HCT116 (cell line): ENCODE data around the gene DCAF11. TPM values are rescaled to one million over a fixed set of nuclear protein-coding genes. Genes with fewer than 3 reads are reported as not detected.

ENCODE experiments used
- ATAC-seq: fragments of 200-7000 bp; cut with Tn5 transposase; 2 replicates; pipeline ENCODE4 v1.9.1; 2020; ENCODE audit warnings: mild to moderate bottlenecking, moderate library complexity
- BruUV-seq: library from RNA; stranded (reverse); fragments of 400-500 nt; replicated peaks from 2 replicates; lab custom pipeline; 2021; lab: Mats Ljungman, UMichigan
- CTCF ChIA-PET: fragments of 300-600 bp; sonication (Branson Sonifier 250); formaldehyde crosslinking; loops from one replicate; lab custom pipeline; 2021; ENCODE audit warnings: antibody characterized with exemption; lab: Charles Lee
- POLR2A ChIA-PET: fragments of 300-600, 350-600 bp; sonication (Branson Sonifier 250); formaldehyde crosslinking; loops from one replicate; lab custom pipeline; 2021; ENCODE audit warnings: antibody characterized with exemption; lab: Charles Lee
- RAD21 ChIA-PET, 2 experiments: fragments of 300-600 bp; sonication (Branson Sonifier 250); formaldehyde crosslinking; loops; one replicate each; lab custom pipeline; 2023; ENCODE audit warnings: low total read pairs in 2 of 2; ENCODE audit not compliant: uncharacterized antibody in 2 of 2, unreplicated experiment in 2 of 2, low non-redundant PET in 1 of 2; lab: Charles Lee
- DNase-seq: peaks from one replicate; pipeline ENCODE4 v3.0.0-alpha.2; 2010; ENCODE audit warnings: low read depth, low spot score
- H2AFZ ChIP-seq: fragments of 200-600 bp; shearing (Covaris generic), sonication (generic); 2 replicates; pipeline ENCODE4 v1.6.1; 2017; ENCODE audit warnings: low read depth, mixed run types, mixed read lengths, antibody characterized with exemption, low read length; ENCODE audit not compliant: poor library complexity, severe bottlenecking
- H3K27ac ChIP-seq: 2 replicates; pipeline ENCODE4 v1.5.1; 2012; ENCODE audit warnings: low read depth, low read length
- H3K27me3 ChIP-seq: fragments of 200-600 bp; sonication (generic); 2 replicates; pipeline ENCODE4 v1.6.1; 2016; ENCODE audit warnings: mixed run types, low read length, mixed read lengths; ENCODE audit not compliant: insufficient read depth
- H3K36me3 ChIP-seq, 2 experiments: fragments of 200-500 bp in 1 of 2; fragments of 200-600 bp in 1 of 2; sonication (Bioruptor generic) in 1 of 2; sonication (generic) in 1 of 2; 2 replicates each; pipeline versions ENCODE4 v1.5.1 to v1.6.1; 2014 to 2016; ENCODE audit warnings: low read length in 2 of 2, inconsistent platforms in 1 of 2, mixed read lengths in 1 of 2, mixed run types in 1 of 2; ENCODE audit not compliant: insufficient read depth in 2 of 2, control insufficient read depth in 1 of 2
- H3K4me1 ChIP-seq, 2 experiments: fragments of 200-600 bp in 1 of 2; sonication (generic) in 1 of 2; 2 replicates each; pipeline versions ENCODE4 v1.5.1 to v1.6.1; 2012 to 2017; ENCODE audit warnings: low read length in 2 of 2, inconsistent platforms in 1 of 2, mild to moderate bottlenecking in 1 of 2, mixed read lengths in 1 of 2, mixed run types in 1 of 2, moderate library complexity in 1 of 2; ENCODE audit not compliant: insufficient read depth in 2 of 2, control insufficient read depth in 1 of 2
- H3K4me2 ChIP-seq: fragments of 200-600 bp; sonication (generic); 2 replicates; pipeline ENCODE4 v1.6.1; 2017; ENCODE audit warnings: mixed run types, low read length, mixed read lengths
- H3K4me3 ChIP-seq, 2 experiments: fragments of 200-600 bp in 1 of 2; sonication (generic) in 1 of 2; replicated peaks in 1 of 2; 2 replicates each; pipeline ENCODE4 v1.5.1; 2011 to 2016; ENCODE audit warnings: low read length in 2 of 2, control low read depth in 1 of 2, low read depth in 1 of 2, mild to moderate bottlenecking in 1 of 2, mixed read lengths in 1 of 2, mixed run types in 1 of 2
- H3K79me2 ChIP-seq: fragments of 200-600 bp; sonication (generic); 2 replicates; pipeline ENCODE4 v1.6.1; 2017; ENCODE audit warnings: mild to moderate bottlenecking, mixed run types, low read length, moderate library complexity, mixed read lengths; ENCODE audit not compliant: insufficient read depth
- H3K9ac ChIP-seq: fragments of 200-600 bp; sonication (generic); 2 replicates; pipeline ENCODE4 v1.6.1; 2016; ENCODE audit warnings: low read length, mixed read lengths
- H3K9me2 ChIP-seq: fragments of 200-600 bp; sonication (generic), shearing (Covaris generic); 2 replicates; pipeline ENCODE4 v1.6.1; 2017; ENCODE audit warnings: mixed run types, mild to moderate bottlenecking, moderate library complexity; ENCODE audit not compliant: insufficient read depth
- H3K9me3 ChIP-seq, 2 experiments: fragments of 200-500 bp in 1 of 2; fragments of 200-600 bp in 1 of 2; sonication (Bioruptor generic) in 1 of 2; sonication (generic) in 1 of 2; 2 replicates each; pipeline ENCODE4 v1.6.1; 2014 to 2017; ENCODE audit warnings: low read length in 2 of 2, mixed read lengths in 2 of 2, inconsistent platforms in 1 of 2, low read depth in 1 of 2, mild to moderate bottlenecking in 1 of 2, mixed run types in 1 of 2, moderate library complexity in 1 of 2; ENCODE audit not compliant: control insufficient read depth in 1 of 2, insufficient read depth in 1 of 2
- H4K20me1 ChIP-seq: fragments of 200-600 bp; sonication (generic), shearing (Covaris generic); 2 replicates; pipeline ENCODE4 v1.6.1; 2017; ENCODE audit warnings: mixed run types, mild to moderate bottlenecking, moderate library complexity; ENCODE audit not compliant: insufficient read depth
- CBX3 ChIP-seq: IDR thresholded peaks from 2 replicates; pipeline ENCODE4 v1.6.1; 2012; ENCODE audit warnings: low read depth
- CEBPB ChIP-seq: IDR thresholded peaks from 2 replicates; pipeline ENCODE4 v1.6.1; 2012; ENCODE audit warnings: low read depth
- ELF1 ChIP-seq: IDR thresholded peaks from 2 replicates; pipeline ENCODE4 v1.6.1; 2012; ENCODE audit warnings: low read depth, borderline replicate concordance
- POLR2A ChIP-seq: IDR thresholded peaks from 2 replicates; pipeline ENCODE4 v1.7.0; 2011; ENCODE audit warnings: borderline replicate concordance; ENCODE audit not compliant: insufficient read depth, insufficient read length; ENCODE audit errors: extremely low read depth
- POLR2AphosphoS5 ChIP-seq: IDR thresholded peaks from 2 replicates; pipeline ENCODE4 v1.6.1; 2011; ENCODE audit warnings: mild to moderate bottlenecking, low read depth, low read length, moderate library complexity
- YY1 ChIP-seq: IDR thresholded peaks from 2 replicates; pipeline ENCODE4 v1.6.1; 2011; ENCODE audit warnings: low read length, low read depth, moderate library complexity, mild to moderate bottlenecking; ENCODE audit not compliant: insufficient replicate concordance; ENCODE audit errors: extremely low read depth
- ZFX ChIP-seq: fragments of 450-650 bp; IDR thresholded peaks from 2 replicates; pipeline ENCODE4 v1.6.1; 2017
- ZNF274 ChIP-seq: fragments of 200-500 bp; sonication (Bioruptor generic); IDR thresholded peaks from 2 replicates; pipeline ENCODE4 v1.6.1; 2014; ENCODE audit warnings: mild to moderate bottlenecking, low read depth, low read length, inconsistent platforms
- intact Hi-C: fragments of 100-400 bp; cut with micrococcal nuclease; formaldehyde crosslinking; loops from 2 replicates; pipeline ENCODE4 v1.10.0; 2022
- total RNA-seq: library from RNA; stranded (reverse); gene quantifications from one replicate; pipeline ENCODE4 v1.2.1, GENCODE V29; 2021; ENCODE audit not compliant: unreplicated experiment
- TF ChIP-seq, protein P1 (sequence below): IDR thresholded peaks from 2 replicates; pipeline ENCODE4 v1.6.1; 2012
- TF ChIP-seq, protein P2 (sequence below): IDR thresholded peaks from 2 replicates; pipeline ENCODE4 v1.6.1; 2012; ENCODE audit warnings: low read depth

Gene DCAF11
- total RNA-seq, 1 experiment from 2014 or later = 47.5 TPM

DNA sequence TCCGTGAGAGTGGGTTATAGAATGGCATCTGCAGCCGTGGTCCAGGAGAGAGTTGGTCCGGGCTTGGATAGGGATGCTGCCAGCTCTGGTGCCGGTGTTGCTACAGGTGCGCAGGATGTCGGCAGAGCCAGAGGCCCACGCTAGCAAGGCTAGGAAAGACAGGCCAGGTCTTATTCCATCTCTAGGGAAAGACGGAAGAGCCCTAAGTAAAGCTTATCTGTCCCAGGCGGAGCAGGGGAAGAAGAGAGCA, 20.9 kb downstream of the DCAF11 start:
- no peaks in the 10 kb centered on the region for H3K9me3 ChIP-seq
- peaks cover 33% of the 10 kb centered on the region for H3K79me2 ChIP-seq
- peaks cover 16 to 21% of the 10 kb centered on the region in 2 experiments for H3K36me3 ChIP-seq
- intact Hi-C loops = no loop called here
- H3K9me2 ChIP-seq = no peaks in the 10 kb centered on the region
- H4K20me1 ChIP-seq = no peaks in the 10 kb centered on the region
- H3K27me3 ChIP-seq = no peaks in the 10 kb centered on the region
- peak overlapping the region; percentile 85 for H3K4me2 ChIP-seq
- H3K9ac ChIP-seq = peak overlapping the region; percentile 89
- ChIA-PET POLR2A (interaction anchor here (0.8 to 3.5 kb wide), 9 partner anchors 9 to 107 kb away, joined by 3 to 32 read pairs (median 4); partner anchors contain the start of genes CHMP4A, DCAF11, IPO4 and NRL), CTCF (interaction anchor here (0.9 to 1.4 kb wide), 5 partner anchors 21 to 77 kb away, joined by 3 to 7 read pairs (median 4); partner anchors contain the start of genes DCAF11 and IRF9), RAD21 (interaction anchor here in 1 of 2 experiments (1.2 to 1.5 kb wide), 2 partner anchors 11 to 21 kb away, joined by 4 to 5 read pairs; partner anchors contain the start of genes DCAF11 and NRL)
- peaks cover 20 to 38% of the 10 kb centered on the region in 2 experiments for H3K4me1 ChIP-seq
- DNase-seq (no peak), ATAC-seq (no peak)
- peak overlapping the region; percentile 71 to 94 for H3K4me3 ChIP-seq
- no peak for TF ChIP-seq POLR2AphosphoS5
- TF ChIP-seq ZFX = no peak; the same call in 1 of the 2 replicates
- no peak for TF ChIP-seq CEBPB
- no peak for TF ChIP-seq POLR2A
- TF ChIP-seq, protein P1, sequence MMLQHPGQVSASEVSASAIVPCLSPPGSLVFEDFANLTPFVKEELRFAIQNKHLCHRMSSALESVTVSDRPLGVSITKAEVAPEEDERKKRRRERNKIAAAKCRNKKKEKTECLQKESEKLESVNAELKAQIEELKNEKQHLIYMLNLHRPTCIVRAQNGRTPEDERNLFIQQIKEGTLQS = no peak
- TF ChIP-seq ZNF274 = no peak
- H2AFZ ChIP-seq = no peak overlapping the region
- no TSS peak for BruUV-seq
- H3K27ac ChIP-seq = peak overlapping the region; percentile 72

DNA sequence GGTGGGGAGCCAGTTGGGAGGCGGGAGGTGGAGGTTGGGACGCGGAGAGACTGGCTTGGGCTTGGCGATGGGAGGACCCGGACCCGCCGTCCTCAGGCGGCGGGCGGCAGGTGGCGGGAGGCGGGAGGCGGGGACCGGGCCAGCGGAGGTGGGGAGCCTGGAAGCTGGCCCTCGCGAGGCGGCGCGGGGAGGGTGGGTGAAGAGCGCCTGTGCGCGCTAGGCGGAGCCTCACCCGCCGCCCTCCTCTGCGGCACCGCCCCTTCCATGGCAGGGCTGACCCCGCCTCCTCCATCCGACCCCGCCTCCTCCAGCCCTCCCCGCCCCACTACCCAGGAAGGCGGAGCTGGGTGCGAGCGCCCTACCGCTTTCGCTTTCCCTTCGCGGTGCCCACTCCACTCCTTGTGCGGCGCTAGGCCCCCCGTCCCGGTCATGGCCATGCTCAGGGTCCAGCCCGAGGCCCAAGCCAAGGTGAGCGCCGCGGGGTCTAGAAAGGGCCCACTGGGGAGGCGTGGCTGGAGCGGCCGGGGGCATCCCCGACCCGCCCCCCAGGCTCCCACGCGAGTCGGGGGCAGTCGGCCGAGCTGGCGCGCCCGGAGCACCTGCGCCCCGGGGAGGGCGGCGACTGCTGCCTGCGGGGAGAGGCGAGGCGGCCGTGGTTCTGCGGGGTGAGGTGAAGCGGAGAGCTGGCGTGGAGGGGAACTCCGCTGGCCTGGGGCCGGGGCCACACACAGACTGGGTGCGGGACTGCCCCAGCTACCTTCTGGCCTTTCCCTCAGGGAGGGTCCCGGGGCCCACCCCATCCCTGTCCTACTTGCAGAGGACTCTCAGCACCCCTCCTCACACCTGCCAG, 21.5 kb downstream of the DCAF11 start, which contains the start of gene PSME1:
TSS of gene PSME1 (plus strand) at position 361 of the 850 bp plus-strand sequence. CDS start at position 430, 69 bp downstream.
- Histone ChIP-seq H3K9ac (peak within 1 kb of the TSS; percentile 89), H3K4me2 (peak within 1 kb of the TSS; percentile 85), H3K9me2 (no peaks in the 10 kb centered on the region), H3K27me3 (no peaks in the 10 kb centered on the region), H3K4me1 (peaks cover 20 to 38% of the 10 kb centered on the region in 2 experiments), H3K4me3 (peak within 1 kb of the TSS; percentile 71 to 94), H3K27ac (peak within 1 kb of the TSS; percentile 96), H4K20me1 (no peaks in the 10 kb centered on the region), H3K79me2 (peaks cover 39% of the 10 kb centered on the region), H3K9me3 (no peaks in the 10 kb centered on the region), H3K36me3 (peaks cover 16 to 21% of the 10 kb centered on the region in 2 experiments), H2AFZ (no peak within 1 kb of the TSS)
- CTCF ChIA-PET = interaction anchor here (0.9 to 1.4 kb wide), 6 partner anchors 11 to 78 kb away, joined by 3 to 7 read pairs (median 4); partner anchors contain the start of genes DCAF11 and IRF9
- POLR2A ChIA-PET = interaction anchor here (0.8 to 3.5 kb wide), 9 partner anchors 9 to 106 kb away, joined by 3 to 32 read pairs (median 4); partner anchors contain the start of genes CHMP4A, DCAF11, IPO4 and NRL
- intact Hi-C loops = no loop called here
- RAD21 ChIA-PET = interaction anchor here in 1 of 2 experiments (1.2 to 1.5 kb wide), 2 partner anchors 11 to 22 kb away, joined by 4 to 5 read pairs; partner anchors contain the start of genes DCAF11 and NRL
- DNase-seq (peak; percentile 71), ATAC-seq (peak; percentile 92)
- no TSS peak for BruUV-seq
- no peak for TF ChIP-seq CBX3
- TF ChIP-seq, protein P2, sequence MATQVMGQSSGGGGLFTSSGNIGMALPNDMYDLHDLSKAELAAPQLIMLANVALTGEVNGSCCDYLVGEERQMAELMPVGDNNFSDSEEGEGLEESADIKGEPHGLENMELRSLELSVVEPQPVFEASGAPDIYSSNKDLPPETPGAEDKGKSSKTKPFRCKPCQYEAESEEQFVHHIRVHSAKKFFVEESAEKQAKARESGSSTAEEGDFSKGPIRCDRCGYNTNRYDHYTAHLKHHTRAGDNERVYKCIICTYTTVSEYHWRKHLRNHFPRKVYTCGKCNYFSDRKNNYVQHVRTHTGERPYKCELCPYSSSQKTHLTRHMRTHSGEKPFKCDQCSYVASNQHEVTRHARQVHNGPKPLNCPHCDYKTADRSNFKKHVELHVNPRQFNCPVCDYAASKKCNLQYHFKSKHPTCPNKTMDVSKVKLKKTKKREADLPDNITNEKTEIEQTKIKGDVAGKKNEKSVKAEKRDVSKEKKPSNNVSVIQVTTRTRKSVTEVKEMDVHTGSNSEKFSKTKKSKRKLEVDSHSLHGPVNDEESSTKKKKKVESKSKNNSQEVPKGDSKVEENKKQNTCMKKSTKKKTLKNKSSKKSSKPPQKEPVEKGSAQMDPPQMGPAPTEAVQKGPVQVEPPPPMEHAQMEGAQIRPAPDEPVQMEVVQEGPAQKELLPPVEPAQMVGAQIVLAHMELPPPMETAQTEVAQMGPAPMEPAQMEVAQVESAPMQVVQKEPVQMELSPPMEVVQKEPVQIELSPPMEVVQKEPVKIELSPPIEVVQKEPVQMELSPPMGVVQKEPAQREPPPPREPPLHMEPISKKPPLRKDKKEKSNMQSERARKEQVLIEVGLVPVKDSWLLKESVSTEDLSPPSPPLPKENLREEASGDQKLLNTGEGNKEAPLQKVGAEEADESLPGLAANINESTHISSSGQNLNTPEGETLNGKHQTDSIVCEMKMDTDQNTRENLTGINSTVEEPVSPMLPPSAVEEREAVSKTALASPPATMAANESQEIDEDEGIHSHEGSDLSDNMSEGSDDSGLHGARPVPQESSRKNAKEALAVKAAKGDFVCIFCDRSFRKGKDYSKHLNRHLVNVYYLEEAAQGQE = no peak
- TF ChIP-seq, protein P1 = no peak
- peak; percentile 83 for TF ChIP-seq POLR2AphosphoS5
- TF ChIP-seq ZNF274 = no peak
- no peak for TF ChIP-seq ELF1
- TF ChIP-seq YY1 = no peak
- peak; percentile 70 for TF ChIP-seq POLR2A
